NK-92 treated with Interleukin-12 subunit alpha and Interleukin-12 subunit beta, amount 100 ng/mL, for 24 hours (cell line): Measurements from ENCODE around the gene BLOC1S5.

ENCODE experiments used
- DNase-seq: peaks from one replicate; lab custom pipeline; 2025; lab: John Stamatoyannopoulos, UW

BLOC1S5 gene, protein sequence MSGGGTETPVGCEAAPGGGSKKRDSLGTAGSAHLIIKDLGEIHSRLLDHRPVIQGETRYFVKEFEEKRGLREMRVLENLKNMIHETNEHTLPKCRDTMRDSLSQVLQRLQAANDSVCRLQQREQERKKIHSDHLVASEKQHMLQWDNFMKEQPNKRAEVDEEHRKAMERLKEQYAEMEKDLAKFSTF

DNA sequence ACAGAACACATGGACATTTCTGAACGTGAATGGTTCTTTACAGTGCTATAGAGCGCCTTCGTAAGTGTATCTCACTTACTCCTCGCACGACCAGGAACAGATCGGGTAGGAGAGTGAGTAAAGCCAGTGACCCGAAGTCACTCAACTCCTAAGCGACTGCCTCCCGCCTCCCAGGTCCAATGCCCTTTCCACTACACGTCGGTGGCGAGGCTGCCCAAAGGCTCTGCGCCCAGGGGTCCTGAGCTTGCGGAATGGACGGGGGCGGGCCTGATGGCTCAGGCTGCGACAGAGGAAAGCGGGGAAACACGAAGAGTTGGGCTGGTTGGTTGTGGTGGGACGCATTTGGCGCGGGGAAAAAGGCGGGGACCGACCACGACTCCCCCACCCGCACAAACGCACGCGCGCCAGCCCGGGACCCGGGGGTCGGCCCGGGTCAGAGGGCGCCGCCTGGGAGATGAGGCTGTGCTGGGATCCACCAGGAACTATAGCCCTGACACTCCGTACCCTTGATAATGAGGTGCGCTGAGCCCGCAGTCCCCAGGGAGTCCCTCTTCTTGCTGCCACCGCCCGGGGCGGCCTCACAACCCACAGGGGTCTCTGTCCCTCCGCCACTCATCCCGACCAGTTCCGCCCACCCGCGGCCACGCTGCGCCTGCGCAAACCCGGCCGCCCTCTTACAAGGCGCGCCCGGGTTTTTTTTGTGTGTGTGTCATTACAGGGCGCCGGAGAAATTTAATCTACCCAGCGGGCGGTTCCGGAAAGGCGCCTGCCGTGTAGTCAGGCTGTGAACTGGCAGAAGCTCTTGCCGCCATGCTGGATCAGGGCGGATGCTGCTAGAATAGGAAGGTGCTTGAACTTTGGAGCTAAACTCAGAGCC lies at the start of gene BLOC1S5:
BLOC1S5 (minus strand) TSS at position 629 of the 877 bp plus-strand sequence; CDS start at position 616, 13 bp downstream.
- DNase-seq, result peak; percentile 93

DNA sequence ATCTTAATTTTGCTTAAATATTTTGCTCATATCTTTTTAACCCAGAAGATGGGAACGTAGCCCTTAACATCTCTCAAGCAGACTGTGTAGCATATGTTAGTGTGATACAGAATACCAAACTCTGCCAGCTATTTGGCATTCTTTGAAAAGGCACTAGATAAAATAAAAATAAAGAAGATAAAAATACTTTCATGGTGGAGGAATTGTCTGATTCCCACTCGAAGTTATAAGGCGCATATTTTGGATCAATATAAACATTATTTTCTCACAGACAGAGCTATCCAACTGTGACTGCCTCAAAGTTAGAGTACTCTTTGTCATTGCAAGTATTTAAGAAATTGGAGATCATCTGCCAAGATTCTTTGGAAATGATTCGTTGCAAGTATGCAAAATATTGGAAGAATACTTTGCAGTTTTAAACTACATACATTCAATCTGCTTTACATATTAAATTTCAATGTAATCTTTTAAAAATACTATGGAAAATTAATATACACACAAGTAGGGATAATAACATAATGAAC lies 49.0 kb upstream of the BLOC1S5 start:
- no peak for DNase-seq

DNA sequence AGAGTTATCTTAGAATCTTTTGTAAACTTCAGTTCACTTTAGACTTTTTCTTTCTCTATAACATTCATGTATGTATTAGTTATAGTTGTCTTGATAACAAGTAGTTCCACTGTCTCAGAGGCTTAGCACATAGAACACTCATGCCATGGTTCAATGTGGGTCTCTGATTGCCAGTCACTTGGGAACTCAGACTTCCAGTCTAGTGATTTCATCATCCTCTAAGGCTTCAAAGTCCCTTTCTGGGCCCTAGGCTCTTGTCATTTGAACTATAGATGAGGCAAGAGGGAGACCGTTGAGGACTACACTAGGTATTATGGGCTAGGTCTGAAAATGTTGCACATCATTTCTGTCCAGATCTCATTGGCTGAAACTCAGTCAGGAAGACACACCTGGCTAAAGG lies 46.5 kb upstream of the BLOC1S5 start:
- DNase-seq, result no peak

DNA sequence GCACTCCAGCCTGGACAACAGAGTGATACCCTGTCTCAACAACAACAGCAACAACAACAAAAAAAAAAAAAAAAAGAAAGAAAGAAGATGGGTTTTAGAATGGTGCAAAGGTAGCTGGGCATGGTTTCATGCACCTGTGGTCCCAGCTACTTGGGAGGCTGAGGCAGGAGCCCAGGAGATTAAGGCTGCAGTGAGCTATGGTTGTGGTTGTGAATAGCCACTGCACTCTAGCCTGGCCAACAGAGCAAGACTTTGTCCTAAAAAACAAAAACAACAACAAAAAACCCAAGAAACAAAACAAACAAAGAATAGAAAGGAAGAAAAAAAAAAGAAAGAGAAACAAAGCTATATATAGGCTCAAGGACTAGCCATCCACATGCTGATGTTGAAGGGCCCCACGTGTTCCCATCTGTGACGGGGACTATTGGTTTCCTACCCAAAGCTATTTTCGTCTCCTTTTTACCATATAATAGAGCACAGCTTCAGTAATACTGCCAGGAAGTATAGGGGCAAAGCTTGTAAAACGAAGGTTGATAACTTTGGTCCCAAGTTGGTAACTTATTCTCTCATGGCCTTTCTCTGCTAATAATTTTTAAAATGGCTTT lies 46.0 kb upstream of the BLOC1S5 start:
- DNase-seq, result no peak

DNA sequence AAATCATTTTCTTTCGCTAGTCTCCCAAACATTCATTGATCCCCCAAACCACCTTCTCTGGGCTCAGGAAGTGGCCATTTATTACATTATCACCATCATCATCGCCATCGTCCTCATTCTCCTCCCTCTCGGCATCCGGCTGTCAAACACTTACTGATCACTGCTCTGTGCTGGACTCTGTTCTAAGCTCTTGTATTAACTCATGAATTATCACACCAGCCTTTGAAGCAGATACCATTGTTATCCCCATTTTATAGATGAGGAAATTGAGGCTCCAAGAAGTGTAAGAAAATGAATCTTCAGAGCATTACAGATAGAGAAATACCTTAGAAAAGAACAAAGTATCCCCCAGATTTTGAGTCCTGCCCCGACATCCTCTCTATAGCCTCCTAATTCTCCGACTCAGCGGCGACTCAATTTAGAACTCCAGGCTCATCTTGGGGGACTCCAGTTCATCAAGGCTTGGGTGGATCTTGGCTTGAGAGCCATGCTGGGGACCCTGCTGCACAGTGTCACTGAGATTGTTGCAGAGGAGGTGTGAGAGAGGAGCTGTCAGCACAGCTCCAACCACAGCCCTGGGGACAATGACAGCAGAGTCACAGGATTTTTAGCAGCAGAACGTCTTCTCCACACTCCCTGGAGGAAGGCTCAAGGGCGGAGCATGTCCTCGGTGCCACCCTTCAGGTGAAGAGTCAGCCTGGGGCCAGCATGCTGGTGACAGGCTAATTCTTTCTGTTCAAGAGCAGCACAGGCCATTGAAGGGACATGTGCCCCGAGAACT lies 44.8 kb upstream of the BLOC1S5 start:
- DNase-seq, result no peak

DNA sequence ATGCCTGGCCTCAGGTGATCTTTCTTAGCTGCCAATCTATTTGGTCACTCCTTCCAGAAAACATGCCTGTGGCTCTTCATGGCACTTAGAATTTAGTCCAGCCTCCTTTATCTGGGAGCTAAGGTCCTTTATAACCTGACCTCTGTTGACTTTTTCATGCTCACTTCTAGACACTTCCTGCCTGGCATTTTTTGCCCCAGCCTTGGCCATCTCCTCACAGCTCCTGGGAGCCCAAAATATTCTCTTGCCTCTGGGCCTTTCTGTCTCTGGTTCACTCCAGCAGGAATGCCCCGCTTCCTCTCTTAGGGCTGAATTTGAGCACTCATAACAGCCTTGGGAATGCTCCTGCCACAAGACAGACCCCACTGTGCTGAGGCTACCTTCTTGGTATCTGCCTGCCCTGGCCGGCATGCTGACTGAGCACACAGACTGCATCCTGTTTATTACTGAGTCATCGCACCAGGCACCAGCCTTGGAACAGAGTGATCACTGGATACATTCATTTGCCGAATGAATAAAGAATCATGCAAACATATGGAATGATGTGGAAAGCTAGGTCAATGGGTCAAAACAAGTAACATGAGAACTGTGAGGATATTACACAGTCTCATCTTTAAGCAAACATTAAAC lies 44.0 kb upstream of the BLOC1S5 start:
- no peak for DNase-seq

DNA sequence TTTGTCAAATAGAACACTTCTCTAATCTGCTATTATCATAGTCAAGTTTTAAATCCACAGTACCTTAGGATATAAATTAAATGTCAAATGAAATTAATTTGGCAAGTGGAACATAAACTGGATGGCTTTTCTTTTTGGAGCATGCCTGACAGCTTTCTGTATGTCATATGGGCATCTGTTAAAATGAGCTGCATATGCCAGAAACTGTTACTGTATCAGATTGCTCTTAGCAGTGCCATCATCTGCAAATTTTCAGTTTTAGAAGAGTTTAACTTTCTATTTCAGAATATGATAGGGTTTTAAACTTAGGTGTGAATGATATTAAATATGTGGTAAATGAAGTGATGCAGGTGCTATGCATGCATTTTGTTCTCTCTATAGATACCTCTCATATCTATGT lies 41.6 kb upstream of the BLOC1S5 start:
- DNase-seq, result no peak

DNA sequence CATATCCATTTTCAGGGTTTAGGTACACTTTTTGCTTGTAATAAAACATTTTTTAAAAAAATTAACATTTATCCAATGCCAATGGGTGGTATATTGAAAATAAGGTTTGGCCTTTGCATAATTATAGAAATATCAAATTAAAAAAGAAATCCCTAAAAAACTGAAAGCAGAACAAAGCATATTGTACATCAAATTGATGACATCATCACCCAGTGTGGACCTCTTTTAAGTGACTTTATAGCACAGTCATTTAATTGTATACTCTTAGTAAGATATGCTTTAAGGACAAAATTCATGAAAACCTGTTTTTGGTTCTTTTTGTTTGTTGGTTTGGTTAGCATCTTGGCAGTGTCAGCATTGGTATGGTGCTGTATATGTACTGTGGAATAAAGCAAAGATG lies 39.5 kb upstream of the BLOC1S5 start:
- DNase-seq, result no peak

DNA sequence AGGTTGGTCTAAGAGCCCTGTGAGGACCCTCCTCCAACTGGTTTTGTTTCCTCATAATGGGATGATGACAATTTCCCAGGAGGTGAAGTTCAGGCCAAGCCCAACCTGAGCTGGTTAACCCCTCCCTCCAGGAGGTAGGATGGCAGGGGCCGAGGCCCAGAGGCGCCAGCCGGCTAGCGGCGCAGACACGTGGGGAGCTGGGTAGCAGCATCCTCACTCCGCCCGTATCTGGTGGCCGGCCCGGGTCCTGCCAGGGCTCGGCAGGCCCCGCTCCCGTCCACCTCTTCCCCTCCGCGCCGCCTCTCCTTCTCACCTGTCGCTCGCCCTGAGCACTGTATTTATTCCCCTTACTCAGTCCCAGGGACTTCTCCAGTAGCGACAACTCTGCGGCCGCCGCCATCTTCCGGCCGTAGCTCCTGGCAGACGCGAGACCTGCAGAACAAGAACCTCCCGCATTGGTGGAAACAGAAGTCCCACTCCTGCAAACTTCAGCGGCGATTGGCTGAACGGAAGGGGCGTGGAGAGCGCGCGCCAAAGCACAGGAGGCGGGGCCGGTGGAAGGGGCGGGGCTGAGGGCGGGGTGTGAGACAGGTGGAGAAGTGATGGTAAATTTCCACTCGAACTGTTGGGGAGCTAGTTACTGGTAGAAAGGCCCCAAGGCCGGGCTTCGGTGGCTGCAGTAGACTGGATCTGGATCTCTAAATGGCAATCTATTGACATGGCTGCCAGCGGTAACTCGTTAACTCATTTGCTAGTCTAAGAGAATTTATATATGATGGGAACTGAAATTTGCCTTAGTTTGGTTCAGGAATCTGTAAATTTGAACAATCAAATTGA lies 38.2 kb upstream of the BLOC1S5 start, which contains the start of gene EEF1E1:
EEF1E1 (minus strand) TSS at position 427 of the 837 bp plus-strand sequence; CDS start at position 400, 27 bp downstream.
- DNase-seq, result peak; percentile 91

DNA sequence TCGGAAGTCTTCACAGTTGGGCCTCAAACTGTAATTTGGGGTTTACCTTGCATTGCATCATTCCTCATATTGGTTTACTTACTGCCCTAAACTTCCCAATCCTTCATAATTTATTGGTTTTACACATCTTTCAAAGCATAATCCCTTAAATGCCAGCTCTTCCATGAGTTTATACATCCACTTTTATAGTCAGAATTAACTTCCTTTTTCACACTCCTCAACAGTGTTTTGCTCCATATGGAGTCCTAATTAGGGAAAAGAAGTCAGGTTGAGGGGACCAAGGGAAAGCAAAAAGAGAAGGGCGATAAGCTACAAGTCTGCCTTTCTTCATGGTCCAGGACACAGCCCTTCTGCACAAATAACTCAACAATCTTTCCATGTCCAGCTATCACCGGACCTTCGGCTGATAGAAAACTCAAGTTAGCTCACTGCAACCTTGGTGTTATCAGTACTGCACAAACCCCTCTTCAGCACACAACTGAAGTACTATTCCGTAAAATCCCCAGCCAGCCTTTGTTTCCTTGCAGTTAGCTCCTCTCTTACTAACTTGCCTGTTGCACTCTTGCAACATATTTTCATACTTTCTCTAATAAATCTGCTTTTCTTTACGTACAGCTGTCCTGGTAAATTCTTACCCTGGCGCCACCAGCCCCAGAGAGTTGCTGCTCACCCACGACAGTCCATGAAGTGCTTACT lies 36.1 kb upstream of the BLOC1S5 start:
- no peak for DNase-seq

DNA sequence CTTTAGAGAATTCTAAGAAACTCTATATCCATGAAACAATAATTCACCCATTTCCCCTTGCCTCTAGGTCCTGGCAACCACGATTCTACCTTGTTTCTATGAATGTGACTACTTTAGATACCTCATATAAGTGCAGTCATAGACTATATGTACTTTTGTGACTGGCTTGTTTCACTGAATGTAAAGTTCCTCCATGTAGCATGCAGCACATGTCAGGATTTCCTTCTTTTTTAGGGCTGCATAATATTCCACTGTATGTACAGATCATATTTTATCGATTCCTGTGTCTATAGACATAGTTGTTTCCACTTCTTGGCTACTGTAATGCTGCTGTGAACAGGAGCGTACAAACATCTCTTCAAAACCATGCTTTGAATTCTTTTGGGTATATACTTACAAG lies 26.5 kb upstream of the BLOC1S5 start:
- no peak for DNase-seq

DNA sequence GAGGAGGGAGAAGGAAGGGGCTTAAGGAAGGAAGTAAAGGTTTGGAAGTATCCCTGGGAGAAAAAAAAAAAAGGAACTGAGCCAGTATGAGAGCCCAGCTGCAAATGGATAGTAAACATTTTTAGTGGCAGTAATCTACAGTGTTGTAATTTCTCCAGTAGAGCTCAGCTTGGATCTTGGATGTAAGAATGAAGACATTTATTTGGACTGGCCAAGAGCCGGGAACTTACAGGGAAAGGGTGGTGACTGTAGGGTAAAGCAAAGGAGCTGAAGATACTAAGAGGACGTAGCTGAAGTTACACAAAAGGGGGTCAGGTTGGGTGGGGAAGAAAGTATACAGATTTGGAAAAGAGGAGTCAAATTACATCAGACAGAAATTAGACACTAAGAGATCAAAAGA lies 24.7 kb upstream of the BLOC1S5 start:
- no peak for DNase-seq

DNA sequence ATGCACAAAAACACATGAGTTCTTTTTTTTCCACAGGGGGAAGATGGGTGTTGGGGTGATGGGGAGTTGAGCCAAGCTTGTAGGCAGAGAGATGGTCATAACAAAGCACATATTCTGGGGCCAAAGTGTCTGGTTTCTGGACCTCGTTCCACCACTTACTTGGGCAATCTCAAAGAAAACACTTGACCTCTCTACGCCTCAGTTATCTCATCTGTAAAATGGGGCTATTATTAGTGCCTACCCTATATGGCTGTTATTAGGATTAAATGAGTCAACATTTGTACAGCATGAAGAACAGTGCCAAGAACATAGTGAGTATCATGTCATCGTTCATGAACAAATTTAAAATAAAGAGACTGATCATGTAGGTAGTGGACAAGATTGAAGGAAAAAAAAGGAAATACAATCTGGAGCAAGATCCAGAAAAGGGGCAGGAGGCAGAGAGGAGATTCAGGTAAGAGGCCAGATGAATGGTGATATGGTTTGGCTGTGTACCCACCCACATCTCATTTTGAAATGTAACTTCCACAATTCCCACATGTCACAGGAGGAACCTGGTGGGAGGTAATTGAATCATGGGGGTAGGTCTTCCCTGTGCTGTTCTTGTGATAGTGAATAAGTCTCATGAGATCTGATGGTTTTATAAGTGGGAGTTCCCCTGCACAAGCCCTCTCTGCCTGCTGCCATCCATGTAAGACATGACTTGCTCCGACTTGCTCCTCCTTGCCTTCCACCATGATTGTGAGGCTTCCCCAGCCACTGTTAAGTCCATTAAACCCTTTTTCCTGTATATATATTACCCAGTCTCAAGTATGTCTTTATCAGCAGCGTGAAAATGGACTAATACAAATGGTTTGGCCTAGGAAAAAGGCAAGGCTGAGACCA lies 23.9 kb upstream of the BLOC1S5 start:
- no peak for DNase-seq

DNA sequence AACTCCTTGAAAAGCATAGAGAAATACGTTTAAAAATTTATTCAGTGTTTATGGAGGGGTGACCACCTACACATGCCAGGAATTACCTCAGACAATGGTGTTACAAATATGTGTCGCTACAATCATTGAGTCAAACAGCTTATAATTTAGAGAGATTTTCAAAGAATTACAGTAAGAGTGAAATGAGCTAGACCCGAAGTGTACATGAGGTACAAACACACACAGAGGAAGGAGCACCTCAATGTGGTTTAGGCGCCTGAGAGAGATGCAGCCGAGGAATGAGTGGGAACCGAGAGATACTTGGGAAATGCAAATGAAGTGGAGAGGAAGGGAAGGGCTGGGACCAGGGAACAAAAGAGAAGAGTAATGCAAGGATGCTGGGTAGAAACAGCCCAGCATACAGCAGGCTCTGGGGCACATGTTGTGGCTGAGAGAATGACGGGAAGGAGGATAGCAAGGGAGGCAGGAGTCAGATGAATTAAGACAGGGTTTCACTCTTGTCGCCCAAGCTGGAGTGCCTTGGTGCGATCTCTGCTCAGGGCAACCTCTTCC lies 22.6 kb upstream of the BLOC1S5 start:
- no peak for DNase-seq

DNA sequence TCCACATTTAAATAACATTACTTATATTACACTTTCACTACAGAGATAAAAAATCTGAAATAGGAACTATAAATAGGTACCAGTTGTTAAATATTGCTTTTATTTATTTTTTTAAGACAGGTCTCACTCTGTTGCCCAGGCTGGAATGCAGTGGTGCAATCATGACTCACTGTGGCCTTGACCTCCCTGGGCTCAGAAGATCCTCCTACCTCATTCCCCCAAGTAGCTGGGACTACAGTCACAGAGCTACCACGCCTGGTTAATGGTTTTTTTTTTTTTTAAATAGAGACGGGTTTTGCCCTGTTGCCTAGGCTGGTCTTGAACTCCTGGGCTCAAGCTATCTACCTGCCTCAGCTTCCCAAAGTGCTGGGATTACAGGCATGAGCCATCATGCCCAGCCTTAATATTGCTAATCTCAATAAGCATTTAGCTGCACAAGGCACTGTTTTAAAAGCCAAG lies 20.9 kb upstream of the BLOC1S5 start:
- DNase-seq, result peak; percentile 14

DNA sequence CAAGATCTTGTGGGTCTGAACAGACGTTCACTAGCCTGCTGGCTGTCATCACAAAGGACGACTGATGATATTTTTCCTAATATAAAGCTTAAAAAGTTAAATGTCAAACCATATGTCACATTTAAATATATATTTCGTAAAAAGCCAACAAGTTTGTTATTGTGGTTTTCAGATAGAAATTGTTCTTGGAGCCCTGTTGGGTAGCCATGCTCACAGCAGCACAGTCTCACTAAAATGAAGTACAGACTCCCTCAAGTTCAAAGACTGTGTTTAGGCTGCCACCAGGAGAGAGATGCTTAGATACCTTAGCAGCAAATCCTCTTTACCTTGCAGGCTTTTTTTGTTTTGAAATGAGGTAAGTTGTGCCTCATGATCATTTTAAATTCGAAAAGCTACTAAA lies 20.4 kb upstream of the BLOC1S5 start:
- DNase-seq, result no peak

DNA sequence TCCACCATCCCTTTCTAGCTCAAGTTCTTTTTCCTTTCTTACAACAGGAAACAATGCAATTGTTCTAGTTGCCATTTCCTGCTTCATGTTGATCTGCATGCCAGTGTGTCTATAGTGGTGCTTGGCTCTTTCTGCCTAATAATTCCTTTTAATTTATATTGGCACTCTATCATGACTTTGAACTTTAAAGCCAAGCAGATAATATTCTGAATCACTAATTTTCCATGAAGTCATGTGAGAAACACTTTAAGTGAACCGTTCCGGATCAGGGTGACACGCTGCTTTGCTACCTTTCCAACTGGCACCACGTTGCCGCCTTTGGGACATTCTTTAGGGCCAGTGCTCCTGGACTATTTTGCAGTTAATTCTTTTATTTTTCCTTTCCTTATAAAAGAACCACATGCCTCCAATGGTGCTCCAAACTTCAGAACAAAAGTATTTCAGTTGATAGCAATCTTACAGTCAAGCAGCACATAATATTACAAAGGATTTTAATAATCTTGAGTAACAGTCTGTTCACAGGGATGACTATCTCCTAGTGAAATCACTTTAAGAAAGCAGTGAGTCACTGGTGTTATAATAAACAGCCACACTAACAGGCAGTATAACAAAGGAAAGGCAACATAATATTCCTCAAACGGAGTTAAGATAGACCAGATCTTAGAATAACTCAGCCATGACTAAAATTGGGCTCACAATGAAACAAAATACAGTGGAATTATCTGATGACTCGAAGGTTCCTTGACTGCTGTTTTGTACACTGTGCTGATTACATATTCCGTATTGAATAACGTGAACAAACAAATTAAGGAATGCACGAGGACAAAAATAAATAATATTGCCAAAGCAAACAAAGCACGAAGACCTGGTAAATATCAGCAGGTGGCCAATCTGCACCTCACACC lies 19.0 kb upstream of the BLOC1S5 start:
- DNase-seq, result no peak
